ENCODE data around the gene EFHD2. TPM values are rescaled to one million over a fixed set of nuclear protein-coding genes. Genes with fewer than 3 reads are reported as not detected.
A peak's percentile ranks its signal among the peaks of the same experiment; 100 is the strongest.

The EFHD2 gene
- polyA plus RNA-seq, 3 donors = 314 to 329 (median 323) TPM

DNA sequence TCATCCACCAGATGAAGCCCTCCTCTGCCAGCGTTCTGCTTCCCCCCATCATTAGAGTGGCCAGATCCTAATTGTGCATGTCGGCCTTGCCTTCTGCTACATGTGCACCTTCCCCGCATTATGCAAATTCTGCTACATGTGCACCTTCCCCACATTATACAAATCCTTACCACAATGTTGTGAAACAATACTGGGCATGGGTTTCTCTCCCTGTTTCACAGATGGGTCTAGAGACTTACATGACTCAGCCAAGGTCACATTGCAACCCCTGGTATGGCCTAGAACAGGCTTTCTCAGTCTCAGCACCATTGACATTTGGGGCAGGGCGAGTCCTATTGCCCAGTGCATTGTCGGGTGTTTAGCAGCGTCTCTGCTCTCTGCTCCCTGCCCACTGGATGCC lies 45.8 kb downstream of the EFHD2 start:
- Histone ChIP-seq H3K9ac (ENCODE audit: insufficient read depth, low read length, poor library complexity, severe bottlenecking) (no peak overlapping the region), H3K27me3 (ENCODE audit: control insufficient read depth in 2 of 2, insufficient read depth in 2 of 2, low read length in 2 of 2) (no peaks in the 10 kb centered on the region), H4K20me1 (ENCODE audit: insufficient read depth, low read length) (no peaks in the 10 kb centered on the region), H3K9me3 (replicated peaks in 1 of 2; ENCODE audit: control insufficient read depth in 1 of 2, insufficient read depth in 1 of 2, low read length in 2 of 2) (no peaks in the 10 kb centered on the region), H3K4me1 (ENCODE audit: control insufficient read depth in 1 of 2, insufficient read depth in 2 of 2, low read length in 2 of 2) (no peaks in the 10 kb centered on the region), H3K4me2 (replicated peaks; ENCODE audit: extremely low read depth, low read length, poor library complexity, severe bottlenecking) (no peak overlapping the region), H3K27ac (ENCODE audit: low read depth in 1 of 2, low read length in 2 of 2) (no peak overlapping the region), H3K79me2 (ENCODE audit: insufficient read depth, low read length) (no peaks in the 10 kb centered on the region), H3K4me3 (replicated peaks in 1 of 3; ENCODE audit: low read depth in 2 of 3, low read length in 3 of 3) (no peak overlapping the region), H2AFZ (ENCODE audit: insufficient read depth, low read depth, low read length, poor library complexity, severe bottlenecking) (no peak overlapping the region), H3K36me3 (replicated peaks in 1 of 2; ENCODE audit: control insufficient read depth in 1 of 2, insufficient read depth in 2 of 2, low read length in 2 of 2) (no peaks in the 10 kb centered on the region)
- WGBS (ENCODE audit: insufficient coverage) = 55% methylated on average over 5 of the region's 6 CpGs
- Mint-ChIP-seq H3K4me1 (peaks cover 9% of the 10 kb centered on the region), H3K36me3 (no peaks in the 10 kb centered on the region), H3K27ac (no peak overlapping the region), H3K4me3 (no peak overlapping the region), H3K9me3 (peaks cover 0 to 2% (median 0%) of the 10 kb centered on the region in 7 donors), H3K27me3 (ENCODE audit: low read depth in 3 of 3) (peaks cover 2 to 4% (median 3%) of the 10 kb centered on the region in 3 donors)
- intact Hi-C loops (cut with micrococcal nuclease) = no loop called here
- TF ChIP-seq CTCF (IDR thresholded peaks at IDR 0.05) = no peak
- peak in 2 of 3 donors; percentile 42 to 57 for DNase-seq

GRCh38 chr1:15456313-15456954 lies 46.7 kb downstream of the EFHD2 start, which contains the start of gene CELA2A:
TSS of gene CELA2A (plus strand) at chr1:15456732. CDS start at chr1:15456754, 22 bp downstream.
- Histone ChIP-seq H3K27ac (ENCODE audit: low read depth in 1 of 2, low read length in 2 of 2) (no peak within 1 kb of the TSS), H4K20me1 (ENCODE audit: insufficient read depth, low read length) (no peaks in the 10 kb centered on the region), H3K36me3 (replicated peaks in 1 of 2; ENCODE audit: control insufficient read depth in 1 of 2, insufficient read depth in 2 of 2, low read length in 2 of 2) (no peaks in the 10 kb centered on the region), H3K9ac (ENCODE audit: insufficient read depth, low read length, poor library complexity, severe bottlenecking) (no peak within 1 kb of the TSS), H3K27me3 (ENCODE audit: control insufficient read depth in 2 of 2, insufficient read depth in 2 of 2, low read length in 2 of 2) (no peaks in the 10 kb centered on the region), H2AFZ (ENCODE audit: insufficient read depth, low read depth, low read length, poor library complexity, severe bottlenecking) (no peak within 1 kb of the TSS), H3K79me2 (ENCODE audit: insufficient read depth, low read length) (no peaks in the 10 kb centered on the region), H3K4me2 (replicated peaks; ENCODE audit: extremely low read depth, low read length, poor library complexity, severe bottlenecking) (no peak within 1 kb of the TSS), H3K9me3 (replicated peaks in 1 of 2; ENCODE audit: control insufficient read depth in 1 of 2, insufficient read depth in 1 of 2, low read length in 2 of 2) (no peaks in the 10 kb centered on the region), H3K4me1 (ENCODE audit: control insufficient read depth in 1 of 2, insufficient read depth in 2 of 2, low read length in 2 of 2) (no peaks in the 10 kb centered on the region), H3K4me3 (replicated peaks in 1 of 3; ENCODE audit: low read depth in 2 of 3, low read length in 3 of 3) (no peak within 1 kb of the TSS)
- Mint-ChIP-seq H3K27me3 (ENCODE audit: low read depth in 3 of 3) (peaks cover 1 to 3% (median 2%) of the 10 kb centered on the region in 3 donors), H3K36me3 (no peaks in the 10 kb centered on the region), H3K27ac (peak within 1 kb of the TSS in 1 of 7 donors; percentile 61), H3K4me1 (peaks cover 9% of the 10 kb centered on the region), H3K4me3 (no peak within 1 kb of the TSS), H3K9me3 (no peaks in the 10 kb centered on the region)
- WGBS (ENCODE audit: insufficient coverage) = no CpG with 5 or more reads among the region's 8 CpGs
- no peak for DNase-seq
- no peak for TF ChIP-seq CTCF (IDR thresholded peaks at IDR 0.05)
- intact Hi-C loops (cut with micrococcal nuclease) = no loop called here
